Heart left ventricle (tissue), 13 donors: Measurements from ENCODE around the gene MST1.

ENCODE experiments used
- POLR2A ChIP-seq, 2 donors: fragments of 450-650 bp; IDR thresholded peaks; one replicate each; pipeline ENCODE4 v1.6.1; 2017; ENCODE audit warnings: antibody characterized with exemption in 2 of 2, mild to moderate bottlenecking in 2 of 2, moderate library complexity in 2 of 2
- TF ChIP-seq, protein P1 (sequence below), 12 donors: fragments of 200-600 bp; sonication (generic) in 4 of 12; IDR thresholded peaks; one replicate each; pipeline versions ENCODE4 v1.5.0 to v1.8.0; 2018 to 2022; ENCODE audit warnings: antibody characterized with exemption in 12 of 12, mild to moderate bottlenecking in 5 of 12
- donor health status: ischemic (EF 13 %, LVEDD 7.1; RV severe dilation, severe dysfunction).
- donor health status: DM: no; HTN: yes; CAD: no.
- donor health status: DM: no; HTN: no; CAD: no.
- donor health status: ischemic (EF 25% LVEDD 6.9; RV normal size, moderate dysfunction).
- donor health status: ischemic (EF 25% LVEDD 5.7; RV mildly dilated, moderate dysfunction).
- donor health status: ischemic (EF 35%, LVEDD 5.7; RV mildly dilated, moderate dysfunction).
- donor health status: nonischemic (EF 11% LVEDD 7.7; RV severe dilation, severe dysfunction).
- donor health status: DM: yes; HTN: yes; CAD: no.
- donor health status: PGD.
- donor health status: ischemic (EF 29% LVEDD 5.4; RV normal size, mild dysfunction).
- donor health status: nonischemic (EF 23%, LVEDD 6.1; RV moderate dilation, normal function).

DNA sequence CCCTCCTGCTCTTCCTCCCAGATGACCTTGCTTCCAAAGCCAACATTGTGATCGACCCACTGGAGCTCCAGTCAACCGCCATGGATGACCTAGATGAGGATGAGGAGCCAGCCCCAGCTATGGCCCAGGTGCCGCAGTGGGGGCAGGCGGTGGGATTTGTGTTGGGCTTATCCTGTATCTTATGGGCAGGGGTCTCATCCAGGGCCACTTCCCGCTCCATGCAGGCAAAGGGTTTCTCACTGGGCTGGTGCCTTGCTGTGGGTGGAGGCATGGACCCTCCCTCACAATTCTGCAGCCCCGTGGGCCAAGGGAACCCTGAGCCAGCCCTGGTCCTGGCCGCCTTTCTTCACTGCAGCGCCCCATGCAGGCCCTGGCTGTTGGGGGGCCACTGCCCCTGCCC is 15.4 kb upstream of the MST1 start:
- no peak for TF ChIP-seq POLR2A (IDR thresholded peaks at IDR 0.05)
- TF ChIP-seq, protein P1, sequence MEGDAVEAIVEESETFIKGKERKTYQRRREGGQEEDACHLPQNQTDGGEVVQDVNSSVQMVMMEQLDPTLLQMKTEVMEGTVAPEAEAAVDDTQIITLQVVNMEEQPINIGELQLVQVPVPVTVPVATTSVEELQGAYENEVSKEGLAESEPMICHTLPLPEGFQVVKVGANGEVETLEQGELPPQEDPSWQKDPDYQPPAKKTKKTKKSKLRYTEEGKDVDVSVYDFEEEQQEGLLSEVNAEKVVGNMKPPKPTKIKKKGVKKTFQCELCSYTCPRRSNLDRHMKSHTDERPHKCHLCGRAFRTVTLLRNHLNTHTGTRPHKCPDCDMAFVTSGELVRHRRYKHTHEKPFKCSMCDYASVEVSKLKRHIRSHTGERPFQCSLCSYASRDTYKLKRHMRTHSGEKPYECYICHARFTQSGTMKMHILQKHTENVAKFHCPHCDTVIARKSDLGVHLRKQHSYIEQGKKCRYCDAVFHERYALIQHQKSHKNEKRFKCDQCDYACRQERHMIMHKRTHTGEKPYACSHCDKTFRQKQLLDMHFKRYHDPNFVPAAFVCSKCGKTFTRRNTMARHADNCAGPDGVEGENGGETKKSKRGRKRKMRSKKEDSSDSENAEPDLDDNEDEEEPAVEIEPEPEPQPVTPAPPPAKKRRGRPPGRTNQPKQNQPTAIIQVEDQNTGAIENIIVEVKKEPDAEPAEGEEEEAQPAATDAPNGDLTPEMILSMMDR (IDR thresholded peaks at IDR 0.05), result no peak
